Mesenteric fat pad (tissue), 1 donor: ENCODE data around the gene MRGPRE. TPM values are rescaled to one million over a fixed set of nuclear protein-coding genes. Genes with fewer than 3 reads are reported as not detected.

Source experiments
- DNase-seq: peaks from one replicate; pipeline ENCODE4 v3.0.0-alpha.2; 2020; ENCODE audit warnings: low spot score
- total RNA-seq: library from RNA; stranded (reverse); fragmentation: NEBNext Ultra II Directional; extraction: Animal tissue kit (Norgen Biotek cat#: 25700); gene quantifications from one replicate; pipeline ENCODE4 v1.2.1, GENCODE V29; 2021
- donor health status: DM: yes; HTN: yes; CAD: no.

The MRGPRE gene
- total RNA-seq, 1 donor from 2014 or later = not detected

- DNase-seq = no peak
Observed at GRCh38 chr11:3215346-3216026, 16.7 kb downstream of the MRGPRE start.

- no peak for DNase-seq
Observed at GRCh38 chr11:3214420-3214699, 17.9 kb downstream of the MRGPRE start.

- no peak for DNase-seq
Observed at GRCh38 chr11:3213659-3214419, 18.4 kb downstream of the MRGPRE start.

GRCh38 chr11:3208272-3208671 lies 23.9 kb downstream of the MRGPRE start:
- no peak for DNase-seq

- DNase-seq = no peak
Observed at GRCh38 chr11:3207526-3208189, 24.6 kb downstream of the MRGPRE start.

- DNase-seq = no peak
Observed at GRCh38 chr11:3206922-3207204, 25.4 kb downstream of the MRGPRE start.

GRCh38 chr11:3206156-3206921 lies 25.9 kb downstream of the MRGPRE start:
- no peak for DNase-seq

- DNase-seq = no peak
Observed at GRCh38 chr11:3205261-3206155, 26.7 kb downstream of the MRGPRE start.

GRCh38 chr11:3204141-3205015 lies 27.8 kb downstream of the MRGPRE start:
- DNase-seq = no peak

- no peak for DNase-seq
Observed at GRCh38 chr11:3203221-3204043, 28.8 kb downstream of the MRGPRE start.

- no peak for DNase-seq
Observed at GRCh38 chr11:3202759-3203158, 29.5 kb downstream of the MRGPRE start.

GRCh38 chr11:3202305-3202704 lies 29.9 kb downstream of the MRGPRE start:
- DNase-seq = no peak

GRCh38 chr11:3201677-3202181 lies 30.5 kb downstream of the MRGPRE start:
- peak; percentile 87 for DNase-seq

- peak; percentile 78 for DNase-seq
Observed at GRCh38 chr11:3201112-3201581, 31.1 kb downstream of the MRGPRE start.

GRCh38 chr11:3200388-3201111 lies 31.7 kb downstream of the MRGPRE start:
- peak; percentile 86 for DNase-seq

GRCh38 chr11:3199537-3200295 lies 32.5 kb downstream of the MRGPRE start:
- peak; percentile 77 for DNase-seq

GRCh38 chr11:3198815-3199214 lies 33.4 kb downstream of the MRGPRE start:
- peak; percentile 51 for DNase-seq
